ENCODE results near the gene SNN. TPM values are rescaled to one million over a fixed set of nuclear protein-coding genes. Genes with fewer than 3 reads are reported as not detected.

The SNN gene
- total RNA-seq, 1 donor from 2014 or later = 47.2 TPM

- DNase-seq (ENCODE audit: low spot score) = no peak
Observed at GRCh38 chr16:11666103-11667055, 1.9 kb upstream of the SNN start.

GRCh38 chr16:11667221-11667823, 933 bp upstream of the SNN start:
- no peak for DNase-seq (ENCODE audit: low spot score)

- DNase-seq (ENCODE audit: low spot score) = no peak
Observed at GRCh38 chr16:11668623-11669379, 546 bp downstream of the SNN start.

- DNase-seq (ENCODE audit: low spot score) = no peak
Observed at GRCh38 chr16:11669380-11670146, 1.3 kb downstream of the SNN start.

- DNase-seq (ENCODE audit: low spot score) = no peak
Observed at GRCh38 chr16:11670171-11671131, 2.2 kb downstream of the SNN start.

GRCh38 chr16:11671271-11671670, 3.0 kb downstream of the SNN start:
- no peak for DNase-seq (ENCODE audit: low spot score)

- no peak for DNase-seq (ENCODE audit: low spot score)
Observed at GRCh38 chr16:11671676-11672075, 3.4 kb downstream of the SNN start.

- DNase-seq (ENCODE audit: low spot score) = no peak
Observed at GRCh38 chr16:11672206-11673090, 4.2 kb downstream of the SNN start.

- no peak for DNase-seq (ENCODE audit: low spot score)
Observed at GRCh38 chr16:11673091-11674000, 5.1 kb downstream of the SNN start.

GRCh38 chr16:11674001-11674817, 6.0 kb downstream of the SNN start:
- no peak for DNase-seq (ENCODE audit: low spot score)

- DNase-seq (ENCODE audit: low spot score) = no peak
Observed at GRCh38 chr16:11674818-11675560, 6.7 kb downstream of the SNN start.

- DNase-seq (ENCODE audit: low spot score) = no peak
Observed at GRCh38 chr16:11675561-11676511, 7.6 kb downstream of the SNN start.

- no peak for DNase-seq (ENCODE audit: low spot score)
Observed at GRCh38 chr16:11676799-11677198, 8.5 kb downstream of the SNN start.

GRCh38 chr16:11677451-11677951, 9.2 kb downstream of the SNN start:
- DNase-seq (ENCODE audit: low spot score) = no peak

Measured in mesenteric fat pad (tissue), 1 donor.